ENCODE measurements around the gene ZXDC. TPM values are rescaled to one million over a fixed set of nuclear protein-coding genes. Genes with fewer than 3 reads are reported as not detected.

ZXDC gene
- total RNA-seq, 4 donors from 2014 or later: 18.5 to 57.9 (median 33.5) TPM

Other genes starting within 250 kb of the ZXDC start
- 10 to 100 TPM in 3 of 4 donors, 1 to 10 TPM in 1; 1.9 to 23.4 (median 18.2) TPM for gene KLF15, start 118.5 kb downstream of the ZXDC start, total RNA-seq
- gene CFAP100, start 81.0 kb downstream of the ZXDC start, total RNA-seq: 1 to 10 TPM in 1 of 4 donors, under 1 TPM in 1, not detected in 2; 0.98 to 2.8 TPM
- gene UROC1, start 41.9 kb upstream of the ZXDC start, total RNA-seq: under 1 TPM in 1 of 4 donors, not detected in 3; 0.07 TPM
- under 1 TPM in 2 of 4 donors, not detected in 2; 0.24 to 0.62 TPM for gene CHST13, start 48.3 kb upstream of the ZXDC start, total RNA-seq
- not detected for gene C3orf22, start 83.0 kb upstream of the ZXDC start, total RNA-seq
- gene TXNRD3, start 179.2 kb upstream of the ZXDC start, total RNA-seq: 10 to 100 TPM; 13.8 to 31.2 (median 17.8) TPM
- gene CHCHD6, start 228.3 kb upstream of the ZXDC start, total RNA-seq: 10 to 100 TPM in 2 of 4 donors, 1 to 10 TPM in 1, not detected in 1; 6.4 to 14.2 (median 10.3) TPM

All from uterus (tissue), 4 donors.